CD14-positive monocyte (primary cell): ENCODE results near the gene CSF2. TPM values are rescaled to one million over a fixed set of nuclear protein-coding genes. Genes with fewer than 3 reads are reported as not detected.

Experiments used
- DNase-seq, 3 donors: peaks; one replicate each; pipeline ENCODE4 v3.0.0-alpha.2; 2011 to 2022
- H2AFZ ChIP-seq: 2 replicates; pipeline ENCODE4 v1.6.0; 2012; ENCODE audit warnings: mild to moderate bottlenecking, low read depth, low read length, inconsistent platforms; ENCODE audit not compliant: insufficient read depth, poor library complexity, severe bottlenecking
- H3K27ac ChIP-seq, 2 donors: 1 replicate in 1 of 2; 2 replicates in 1 of 2; pipeline ENCODE4 v1.5.1; 2012 to 2013; ENCODE audit warnings: low read length in 2 of 2, control low read depth in 1 of 2, inconsistent platforms in 1 of 2, low read depth in 1 of 2, mild to moderate bottlenecking in 1 of 2
- H3K27me3 ChIP-seq, 2 donors: one replicate each; pipeline versions ENCODE4 v1.6.0 to v1.6.1; 2011 to 2013; ENCODE audit warnings: low read length in 2 of 2; ENCODE audit not compliant: control insufficient read depth in 2 of 2, insufficient read depth in 2 of 2
- H3K36me3 ChIP-seq, 2 donors: replicated peaks in 1 of 2; 1 replicate in 1 of 2; 2 replicates in 1 of 2; pipeline versions ENCODE4 v1.5.1 to v1.6.1; 2012 to 2013; ENCODE audit warnings: low read length in 2 of 2, control low read depth in 1 of 2, inconsistent platforms in 1 of 2, mild to moderate bottlenecking in 1 of 2; ENCODE audit not compliant: insufficient read depth in 2 of 2, control insufficient read depth in 1 of 2
- H3K4me1 ChIP-seq, 2 donors: 1 replicate in 1 of 2; 2 replicates in 1 of 2; pipeline versions ENCODE4 v1.5.1 to v1.6.1; 2012 to 2013; ENCODE audit warnings: low read length in 2 of 2, control low read depth in 1 of 2, inconsistent platforms in 1 of 2, mild to moderate bottlenecking in 1 of 2, moderate library complexity in 1 of 2; ENCODE audit not compliant: insufficient read depth in 2 of 2, control insufficient read depth in 1 of 2
- H3K4me2 ChIP-seq: replicated peaks from 2 replicates; pipeline ENCODE3; 2012; ENCODE audit warnings: low read length, moderate library complexity, mild to moderate bottlenecking; ENCODE audit not compliant: poor library complexity, severe bottlenecking; ENCODE audit errors: extremely low read depth
- H3K4me3 ChIP-seq, 3 experiments: fragments of 200-600 bp in 1 of 3; sonication (generic) in 1 of 3; replicated peaks in 1 of 3; 1 replicate in 2 of 3; 2 replicates in 1 of 3; pipeline ENCODE4 v1.5.1; 2011 to 2013; ENCODE audit warnings: low read length in 3 of 3, mild to moderate bottlenecking in 3 of 3, control low read depth in 2 of 3, low read depth in 2 of 3, inconsistent platforms in 1 of 3, moderate library complexity in 1 of 3
- H3K79me2 ChIP-seq: 2 replicates; pipeline ENCODE4 v1.6.0; 2012; ENCODE audit warnings: mild to moderate bottlenecking, control low read depth, inconsistent platforms, low read length, moderate library complexity; ENCODE audit not compliant: insufficient read depth
- H3K9ac ChIP-seq: 2 replicates; pipeline ENCODE4 v1.6.0; 2017; ENCODE audit warnings: low read length, mild to moderate bottlenecking; ENCODE audit not compliant: insufficient read depth, poor library complexity, severe bottlenecking
- H3K9me3 ChIP-seq, 2 donors: replicated peaks in 1 of 2; 1 replicate in 1 of 2; 2 replicates in 1 of 2; pipeline versions ENCODE4 v1.5.1 to v1.6.1; 2012 to 2013; ENCODE audit warnings: low read length in 2 of 2, control low read depth in 1 of 2; ENCODE audit not compliant: control insufficient read depth in 1 of 2, insufficient read depth in 1 of 2
- H4K20me1 ChIP-seq: 2 replicates; pipeline ENCODE4 v1.6.0; 2012; ENCODE audit warnings: mild to moderate bottlenecking, low read length, control low read depth, moderate library complexity; ENCODE audit not compliant: insufficient read depth
- H3K27ac Mint-ChIP-seq, 7 donors: one replicate each; pipeline ENCODE4 v1.8.0; 2020; ENCODE audit warnings: mild to moderate bottlenecking in 7 of 7, mixed read lengths in 7 of 7, moderate library complexity in 6 of 7, inconsistent platforms in 2 of 7
- H3K27me3 Mint-ChIP-seq, 3 donors: one replicate each; pipeline ENCODE4 v1.8.0; 2021 to 2022; ENCODE audit warnings: low read depth in 3 of 3, mild to moderate bottlenecking in 3 of 3, mixed read lengths in 3 of 3, moderate library complexity in 3 of 3, inconsistent platforms in 1 of 3
- H3K36me3 Mint-ChIP-seq, 2 donors: one replicate each; pipeline ENCODE4 v1.8.0; 2020; ENCODE audit warnings: mixed read lengths in 2 of 2, inconsistent platforms in 1 of 2, mild to moderate bottlenecking in 1 of 2
- H3K4me1 Mint-ChIP-seq: one replicate; pipeline ENCODE4 v1.8.0; 2020; ENCODE audit warnings: mild to moderate bottlenecking, mixed read lengths
- H3K4me3 Mint-ChIP-seq, 2 donors: one replicate each; pipeline ENCODE4 v1.8.0; 2020; ENCODE audit warnings: mild to moderate bottlenecking in 2 of 2, mixed read lengths in 2 of 2, moderate library complexity in 1 of 2
- H3K9me3 Mint-ChIP-seq, 7 donors: one replicate each; pipeline ENCODE4 v1.8.0; 2020 to 2022; ENCODE audit warnings: mixed read lengths in 7 of 7, mild to moderate bottlenecking in 6 of 7, moderate library complexity in 6 of 7, inconsistent platforms in 2 of 7
- WGBS: methylation state at CpG from one replicate; pipeline ENCODE4 v1.1.5; 2013; ENCODE audit warnings: missing lambda C conversion rate; ENCODE audit not compliant: insufficient coverage; 5-methylcytosine and 5-hydroxymethylcytosine counted together
- intact Hi-C, 2 donors: fragments of 100-400 bp; cut with micrococcal nuclease; formaldehyde crosslinking; loops; one replicate each; pipeline versions ENCODE4 v1.15.0 to v1.15.1; 2023
- polyA plus RNA-seq, 3 donors: library from polyadenylated mRNA; depleted of rRNA in 1 of 3; unstranded in 2 of 3; stranded (reverse) in 1 of 3; fragments of 300-500 nt in 2 of 3; fragments of >200 nt in 1 of 3; fragmentation: Illumina TruSeq in 2 of 3; gene quantifications; 1 replicate in 2 of 3; 2 replicates in 1 of 3; pipeline ENCODE4 v1.2.3, GENCODE V29; 2012 to 2021
- TF ChIP-seq, protein P1 (sequence below): fragments of 200-600 bp; IDR thresholded peaks from one replicate; pipeline ENCODE4 v1.8.0; 2022; ENCODE audit warnings: antibody characterized with exemption, mild to moderate bottlenecking

The CSF2 gene
- polyA plus RNA-seq, 3 donors, result not detected

DNA sequence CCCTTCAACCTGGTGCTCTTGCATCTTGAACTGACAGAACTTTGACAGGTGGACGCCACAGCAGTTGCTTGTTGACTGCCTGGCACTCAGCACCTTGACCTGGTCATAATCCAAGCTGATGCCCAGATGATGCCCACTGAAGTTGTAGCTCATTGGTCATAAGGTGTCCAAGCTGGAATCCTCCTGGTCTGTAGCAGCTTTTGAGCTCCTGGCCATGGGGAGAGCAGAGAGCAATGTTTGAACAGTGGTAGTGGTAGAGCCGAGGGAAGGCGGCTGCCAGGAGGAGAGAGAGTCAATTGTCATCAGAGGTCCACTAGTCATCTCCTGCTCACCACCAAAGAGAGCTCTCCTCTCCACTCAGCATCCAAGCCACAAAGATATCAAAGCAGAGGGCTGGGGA lies 23.3 kb downstream of the CSF2 start:
- H4K20me1 ChIP-seq, result no peaks in the 10 kb centered on the region
- H2AFZ ChIP-seq, result no peak overlapping the region
- H3K4me1 ChIP-seq, result peaks cover 0 to 17% of the 10 kb centered on the region in 2 donors
- WGBS, result 100% methylated on average over 1 of the region's 3 CpGs
- H3K27ac Mint-ChIP-seq, result no peak overlapping the region
- no peak overlapping the region for H3K4me3 Mint-ChIP-seq
- peaks cover 0 to 2% of the 10 kb centered on the region in 2 donors for H3K27me3 ChIP-seq
- H3K27ac ChIP-seq, result no peak overlapping the region
- TF ChIP-seq, protein P1, sequence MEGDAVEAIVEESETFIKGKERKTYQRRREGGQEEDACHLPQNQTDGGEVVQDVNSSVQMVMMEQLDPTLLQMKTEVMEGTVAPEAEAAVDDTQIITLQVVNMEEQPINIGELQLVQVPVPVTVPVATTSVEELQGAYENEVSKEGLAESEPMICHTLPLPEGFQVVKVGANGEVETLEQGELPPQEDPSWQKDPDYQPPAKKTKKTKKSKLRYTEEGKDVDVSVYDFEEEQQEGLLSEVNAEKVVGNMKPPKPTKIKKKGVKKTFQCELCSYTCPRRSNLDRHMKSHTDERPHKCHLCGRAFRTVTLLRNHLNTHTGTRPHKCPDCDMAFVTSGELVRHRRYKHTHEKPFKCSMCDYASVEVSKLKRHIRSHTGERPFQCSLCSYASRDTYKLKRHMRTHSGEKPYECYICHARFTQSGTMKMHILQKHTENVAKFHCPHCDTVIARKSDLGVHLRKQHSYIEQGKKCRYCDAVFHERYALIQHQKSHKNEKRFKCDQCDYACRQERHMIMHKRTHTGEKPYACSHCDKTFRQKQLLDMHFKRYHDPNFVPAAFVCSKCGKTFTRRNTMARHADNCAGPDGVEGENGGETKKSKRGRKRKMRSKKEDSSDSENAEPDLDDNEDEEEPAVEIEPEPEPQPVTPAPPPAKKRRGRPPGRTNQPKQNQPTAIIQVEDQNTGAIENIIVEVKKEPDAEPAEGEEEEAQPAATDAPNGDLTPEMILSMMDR, result no peak
- no peak overlapping the region for H3K4me3 ChIP-seq
- H3K9me3 ChIP-seq, result no peaks in the 10 kb centered on the region
- H3K27me3 Mint-ChIP-seq, result peaks cover 13 to 29% (median 15%) of the 10 kb centered on the region in 3 donors
- peaks cover 38% of the 10 kb centered on the region for H3K4me1 Mint-ChIP-seq
- no peak for DNase-seq
- peaks cover 0 to 3% (median 0%) of the 10 kb centered on the region in 7 donors for H3K9me3 Mint-ChIP-seq
- H3K4me2 ChIP-seq, result no peak overlapping the region
- H3K36me3 Mint-ChIP-seq, result peaks cover 0 to 6% of the 10 kb centered on the region in 2 donors
- intact Hi-C loops, result no loop called here
- H3K79me2 ChIP-seq, result no peaks in the 10 kb centered on the region
- no peaks in the 10 kb centered on the region for H3K36me3 ChIP-seq
- H3K9ac ChIP-seq, result no peak overlapping the region

DNA sequence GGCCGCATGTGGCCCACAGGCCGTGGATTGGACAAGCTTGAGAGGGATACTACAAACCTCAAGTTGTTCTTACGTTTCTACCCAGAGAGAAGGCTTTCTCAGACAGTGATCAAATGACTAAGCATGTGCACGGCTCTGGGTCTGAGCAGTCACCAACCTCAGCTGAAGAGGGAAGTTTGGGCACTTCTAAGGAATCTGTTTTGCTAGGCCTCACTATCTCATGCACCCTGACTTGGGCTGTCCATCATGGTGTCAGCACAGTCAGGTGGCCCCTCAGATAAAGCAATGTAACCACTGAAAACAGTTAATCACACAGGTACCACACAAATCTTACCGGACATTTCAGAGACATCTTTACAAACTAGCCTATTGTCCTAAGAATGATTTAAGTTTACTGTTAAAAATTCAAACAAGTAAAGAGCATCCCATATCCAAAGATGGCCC lies 24.6 kb downstream of the CSF2 start:
- Histone ChIP-seq H3K27me3 (peaks cover 0 to 2% of the 10 kb centered on the region in 2 donors), H3K79me2 (no peaks in the 10 kb centered on the region), H3K9me3 (no peaks in the 10 kb centered on the region), H3K27ac (no peak overlapping the region), H3K4me3 (no peak overlapping the region), H4K20me1 (no peaks in the 10 kb centered on the region), H2AFZ (no peak overlapping the region), H3K4me1 (peaks cover 10 to 29% of the 10 kb centered on the region in 2 donors), H3K9ac (no peak overlapping the region), H3K4me2 (no peak overlapping the region), H3K36me3 (no peaks in the 10 kb centered on the region)
- TF ChIP-seq, protein P1, result no peak
- peaks cover 0 to 2% (median 0%) of the 10 kb centered on the region in 7 donors for H3K9me3 Mint-ChIP-seq
- no peak overlapping the region for H3K4me3 Mint-ChIP-seq
- peak; percentile 20 to 35 (median 33) for DNase-seq
- intact Hi-C loops, result no loop called here
- peaks cover 14 to 24% (median 15%) of the 10 kb centered on the region in 3 donors for H3K27me3 Mint-ChIP-seq
- H3K27ac Mint-ChIP-seq, result peak overlapping the region in 1 of 7 donors; percentile 43
- H3K36me3 Mint-ChIP-seq, result peaks cover 0 to 9% of the 10 kb centered on the region in 2 donors
- 12% methylated on average over 3 of the region's 5 CpGs for WGBS
- H3K4me1 Mint-ChIP-seq, result peaks cover 49% of the 10 kb centered on the region
